Suprapubic skin (tissue), 4 donors: ENCODE measurements around the gene S1PR5. TPM values are rescaled to one million over a fixed set of nuclear protein-coding genes. Genes with fewer than 3 reads are reported as not detected.

ENCODE experiments used
- DNase-seq, 2 donors: peaks; one replicate each; pipeline ENCODE4 v3.0.0-alpha.2; 2019; ENCODE audit warnings: low spot score in 2 of 2
- H3K27ac ChIP-seq: fragments of 200-600 bp; sonication (generic); one replicate; pipeline ENCODE4 v1.5.1; 2019
- H3K27me3 ChIP-seq: fragments of 200-600 bp; sonication (generic); one replicate; pipeline ENCODE4 v1.5.1; 2019
- H3K36me3 ChIP-seq: fragments of 200-600 bp; sonication (generic); one replicate; pipeline ENCODE4 v1.5.1; 2019
- H3K4me1 ChIP-seq: fragments of 200-600 bp; sonication (generic); one replicate; pipeline ENCODE4 v1.5.1; 2019
- H3K4me3 ChIP-seq: fragments of 200-600 bp; sonication (generic); one replicate; pipeline ENCODE4 v1.5.1; 2019; ENCODE audit warnings: mild to moderate bottlenecking
- H3K9me3 ChIP-seq: fragments of 200-600 bp; sonication (generic); one replicate; pipeline ENCODE4 v1.5.1; 2019
- CTCF ChIP-seq, 2 donors: fragments of 200-600 bp in 1 of 2; fragments of 450-650 bp in 1 of 2; sonication (generic) in 1 of 2; IDR thresholded peaks; one replicate each; pipeline ENCODE4 v1.5.1; 2016 to 2019; ENCODE audit warnings: antibody characterized with exemption in 2 of 2, mild to moderate bottlenecking in 1 of 2, moderate library complexity in 1 of 2
- EP300 ChIP-seq: sonication (generic); formaldehyde crosslinking; IDR thresholded peaks from one replicate; pipeline ENCODE4 v1.6.1; 2017; ENCODE audit warnings: antibody characterized with exemption
- POLR2A ChIP-seq, 2 donors: fragments of 450-650 bp; IDR thresholded peaks; one replicate each; pipeline ENCODE4 v1.6.1; 2017; ENCODE audit warnings: antibody characterized with exemption in 2 of 2, mild to moderate bottlenecking in 2 of 2, moderate library complexity in 2 of 2
- POLR2AphosphoS5 ChIP-seq, 3 donors: sonication (generic); formaldehyde crosslinking; IDR thresholded peaks; one replicate each; pipeline ENCODE4 v1.6.1; 2017; ENCODE audit warnings: antibody characterized with exemption in 3 of 3
- WGBS: methylation state at CpG from one replicate; pipeline ENCODE4 v1.1.5; 2018; 5-methylcytosine and 5-hydroxymethylcytosine counted together
- total RNA-seq, 4 donors: library from RNA; depleted of rRNA; stranded (reverse); fragments of >200 nt; gene quantifications; one replicate each; pipeline ENCODE4 v1.1.0, GENCODE V29; 2016

Gene S1PR5
- total RNA-seq, 4 donors from 2014 or later: 19.2 to 63.8 (median 26.8) TPM

GRCh38 chr19:10473192-10473591, 44.1 kb downstream of the S1PR5 start:
- no peak for DNase-seq
- Histone ChIP-seq H3K9me3 (no peaks in the 10 kb centered on the region), H3K27ac (no peak overlapping the region), H3K36me3 (no peaks in the 10 kb centered on the region), H3K4me3 (no peak overlapping the region), H3K27me3 (no peaks in the 10 kb centered on the region), H3K4me1 (no peaks in the 10 kb centered on the region)
- TF ChIP-seq POLR2AphosphoS5 (IDR thresholded peaks at IDR 0.05) (no peak), EP300 (no peak), CTCF (IDR thresholded peaks at IDR 0.05) (no peak), POLR2A (IDR thresholded peaks at IDR 0.05) (no peak)
- WGBS: 74% methylated on average over 5 of the region's 5 CpGs

GRCh38 chr19:10471909-10472308, 45.3 kb downstream of the S1PR5 start:
- 14% methylated on average over 6 of the region's 6 CpGs for WGBS
- H3K4me1 ChIP-seq: no peaks in the 10 kb centered on the region
- no peaks in the 10 kb centered on the region for H3K27me3 ChIP-seq
- no peak overlapping the region for H3K4me3 ChIP-seq
- H3K9me3 ChIP-seq: no peaks in the 10 kb centered on the region
- no peak for DNase-seq
- no peak overlapping the region for H3K27ac ChIP-seq
- TF ChIP-seq POLR2A (IDR thresholded peaks at IDR 0.05): no peak
- TF ChIP-seq EP300: no peak
- no peak for TF ChIP-seq POLR2AphosphoS5 (IDR thresholded peaks at IDR 0.05)
- TF ChIP-seq CTCF (IDR thresholded peaks at IDR 0.05): no peak
- peaks cover 6% of the 10 kb centered on the region for H3K36me3 ChIP-seq

- TF ChIP-seq POLR2A (IDR thresholded peaks at IDR 0.05) (no peak), CTCF (IDR thresholded peaks at IDR 0.05) (no peak), POLR2AphosphoS5 (IDR thresholded peaks at IDR 0.05) (no peak), EP300 (no peak)
- no peaks in the 10 kb centered on the region for H3K9me3 ChIP-seq
- no peak overlapping the region for H3K4me3 ChIP-seq
- H3K27ac ChIP-seq: no peak overlapping the region
- no peak for DNase-seq
- H3K27me3 ChIP-seq: no peaks in the 10 kb centered on the region
- no peaks in the 10 kb centered on the region for H3K4me1 ChIP-seq
- 82% methylated on average over 12 of the region's 12 CpGs for WGBS
- peaks cover 23% of the 10 kb centered on the region for H3K36me3 ChIP-seq
Observed at GRCh38 chr19:10468133-10468532, 49.1 kb downstream of the S1PR5 start.

DNA sequence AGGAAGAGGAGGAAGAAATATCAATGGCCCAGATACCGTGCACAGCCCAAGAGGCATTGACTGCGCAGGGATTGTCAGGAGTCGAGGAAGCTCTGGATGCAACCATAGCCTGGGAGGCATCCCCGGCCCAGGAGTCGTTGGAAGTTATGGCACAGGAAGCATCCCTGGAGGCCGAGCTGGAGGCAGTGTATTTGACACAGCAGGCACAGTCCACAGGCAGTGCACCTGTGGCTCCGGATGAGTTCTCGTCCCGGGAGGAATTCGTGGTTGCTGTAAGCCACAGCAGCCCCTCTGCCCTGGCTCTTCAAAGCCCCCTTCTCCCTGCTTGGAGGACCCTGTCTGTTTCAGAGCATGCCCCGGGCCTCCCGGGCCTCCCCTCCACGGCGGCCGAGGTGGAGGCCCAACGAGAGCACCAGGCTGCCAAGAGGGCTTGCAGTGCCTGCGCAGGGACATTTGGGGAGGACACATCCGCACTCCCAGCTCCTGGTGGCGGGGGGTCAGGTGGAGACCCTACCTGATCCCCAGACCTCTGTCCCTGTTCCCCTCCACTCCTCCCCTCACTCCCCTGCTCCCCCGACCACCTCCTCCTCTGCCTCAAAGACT, 50.0 kb downstream of the S1PR5 start:
- H3K4me3 ChIP-seq: no peak overlapping the region
- no peak overlapping the region for H3K27ac ChIP-seq
- 84% methylated on average over 19 of the region's 20 CpGs for WGBS
- TF ChIP-seq CTCF (IDR thresholded peaks at IDR 0.05) (no peak), EP300 (no peak), POLR2A (IDR thresholded peaks at IDR 0.05) (no peak), POLR2AphosphoS5 (IDR thresholded peaks at IDR 0.05) (no peak)
- H3K4me1 ChIP-seq: no peaks in the 10 kb centered on the region
- no peak for DNase-seq
- no peaks in the 10 kb centered on the region for H3K27me3 ChIP-seq
- H3K36me3 ChIP-seq: peaks cover 23% of the 10 kb centered on the region
- no peaks in the 10 kb centered on the region for H3K9me3 ChIP-seq

DNA sequence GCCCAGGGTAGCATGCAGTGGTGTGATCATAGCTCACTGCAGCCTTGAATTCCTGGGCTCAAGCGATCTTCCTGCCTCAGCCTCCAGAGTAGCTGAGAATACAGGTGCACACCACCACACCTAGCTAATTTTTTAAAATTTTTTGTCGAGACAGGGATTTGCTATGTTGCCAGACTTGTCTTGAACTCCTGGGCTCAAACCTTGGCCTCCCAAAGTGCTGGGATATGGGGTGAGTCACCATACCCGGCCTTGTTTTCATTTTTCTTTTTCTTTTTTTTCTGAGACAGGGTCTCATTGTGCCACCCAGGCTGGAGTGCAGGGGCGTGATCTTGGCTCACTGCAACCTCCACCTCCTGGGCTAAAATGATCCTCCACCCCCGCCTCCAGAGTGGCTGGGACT, 52.8 kb downstream of the S1PR5 start:
- H3K9me3 ChIP-seq: no peaks in the 10 kb centered on the region
- 85% methylated on average over 5 of the region's 5 CpGs for WGBS
- H3K4me3 ChIP-seq: no peak overlapping the region
- peaks cover 8% of the 10 kb centered on the region for H3K4me1 ChIP-seq
- H3K36me3 ChIP-seq: peaks cover 23% of the 10 kb centered on the region
- H3K27ac ChIP-seq: no peak overlapping the region
- TF ChIP-seq EP300 (no peak), CTCF (IDR thresholded peaks at IDR 0.05) (no peak), POLR2AphosphoS5 (IDR thresholded peaks at IDR 0.05) (no peak), POLR2A (IDR thresholded peaks at IDR 0.05) (no peak)
- H3K27me3 ChIP-seq: no peaks in the 10 kb centered on the region
- DNase-seq: no peak

Other genes with a start within 250 kb of the S1PR5 start
- gene ICAM1, start 246.3 kb downstream of the S1PR5 start, total RNA-seq: 10 to 100 TPM in 2 of 4 donors, 1 to 10 TPM in 2; 9.1 to 11.1 (median 9.6) TPM
- not detected for gene ICAM4, start 230.5 kb downstream of the S1PR5 start, total RNA-seq
- under 1 TPM in 3 of 4 donors, not detected in 1; 0.21 to 0.97 (median 0.62) TPM for gene ICAM5, start 227.5 kb downstream of the S1PR5 start, total RNA-seq
- gene ZGLP1, start 207.6 kb downstream of the S1PR5 start, total RNA-seq: 1 to 10 TPM; 1.4 to 7.2 (median 2.9) TPM
- gene FDX2, start 201.4 kb downstream of the S1PR5 start, total RNA-seq: 10 to 100 TPM in 3 of 4 donors, 1 to 10 TPM in 1; 7.9 to 19.0 (median 14.5) TPM
- gene RAVER1, start 183.9 kb downstream of the S1PR5 start, total RNA-seq: 10 to 100 TPM; 18.4 to 27.8 (median 24.8) TPM
- 1 to 10 TPM; 3.1 to 4.5 (median 3.8) TPM for gene ICAM3, start 177.8 kb downstream of the S1PR5 start, total RNA-seq
- 100 to 1,000 TPM in 2 of 4 donors, 10 to 100 TPM in 2; 80.4 to 200 (median 124) TPM for gene TYK2, start 136.9 kb downstream of the S1PR5 start, total RNA-seq
- gene CDC37, start 113.9 kb downstream of the S1PR5 start, total RNA-seq: 100 to 1,000 TPM in 3 of 4 donors, 10 to 100 TPM in 1; 91.7 to 178 (median 109) TPM
- 1 to 10 TPM; 3.7 to 7.9 (median 5.6) TPM for gene PDE4A, start 96.9 kb downstream of the S1PR5 start, total RNA-seq
- gene KEAP1, start 14.1 kb downstream of the S1PR5 start, total RNA-seq: 10 to 100 TPM; 44.3 to 75.8 (median 69.9) TPM
- 10 to 100 TPM; 52.2 to 80.8 (median 63.6) TPM for gene ATG4D, start 26.5 kb upstream of the S1PR5 start, total RNA-seq
- gene KRI1, start 48.6 kb upstream of the S1PR5 start, total RNA-seq: 10 to 100 TPM; 19.1 to 46.9 (median 24.5) TPM
- 10 to 100 TPM in 2 of 4 donors, 1 to 10 TPM in 2; 8.9 to 11.6 (median 10.3) TPM for gene CDKN2D, start 51.5 kb upstream of the S1PR5 start, total RNA-seq
- gene AP1M2, start 69.9 kb upstream of the S1PR5 start, total RNA-seq: 10 to 100 TPM; 28.9 to 65.9 (median 59.1) TPM
- gene SLC44A2, start 108.1 kb upstream of the S1PR5 start, total RNA-seq: 100 to 1,000 TPM in 1 of 4 donors, 10 to 100 TPM in 3; 59.1 to 108 (median 94.5) TPM
- 100 to 1,000 TPM; 114 to 280 (median 132) TPM for gene ILF3, start 136.9 kb upstream of the S1PR5 start, total RNA-seq
- gene QTRT1, start 184.0 kb upstream of the S1PR5 start, total RNA-seq: 10 to 100 TPM; 34.4 to 57.2 (median 40.2) TPM
- 100 to 1,000 TPM; 135 to 322 (median 173) TPM for gene DNM2, start 200.6 kb upstream of the S1PR5 start, total RNA-seq